ENCODE measurements around the gene FAM81A.
A peak's percentile ranks its signal among the peaks of the same experiment; 100 is the strongest.
"Not testable (repeated sequence)": the region's sequence is repeated elsewhere in the genome, so short reads cannot be mapped to it uniquely, and the experiment has no call there.

FAM81A gene

GRCh38 chr15:59437817-59438624 lies at the start of gene FAM81A:
FAM81A (plus strand) TSS chr15:59438186; CDS start chr15:59458627, 20,441 bp downstream.
- peak; percentile 79 to 88 for DNase-seq

GRCh38 chr15:59388670-59389069 lies 49.3 kb upstream of the FAM81A start:
- no peak for DNase-seq

DNA sequence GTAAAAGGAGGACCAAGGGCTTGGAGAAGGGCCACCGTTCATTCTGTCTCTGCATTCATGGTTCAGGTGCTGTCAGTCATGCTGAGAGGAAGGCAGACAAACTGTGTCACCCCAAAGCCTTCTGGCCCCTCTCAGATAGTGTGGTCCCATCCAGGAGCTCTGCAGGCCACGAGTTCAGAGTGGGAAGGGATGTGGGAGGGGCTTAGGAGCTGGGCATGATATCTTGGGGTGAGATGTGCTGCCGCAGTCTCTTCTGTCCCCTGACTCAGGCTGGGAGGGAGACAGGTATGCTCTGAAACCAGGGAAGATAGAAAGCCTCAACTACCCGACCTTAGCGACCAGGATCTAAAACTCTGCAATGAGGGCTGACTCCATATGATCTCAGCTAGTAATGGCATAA lies 45.7 kb upstream of the FAM81A start:
- DNase-seq: no peak

GRCh38 chr15:59394166-59394661 lies 43.8 kb upstream of the FAM81A start:
- DNase-seq: no peak

DNA sequence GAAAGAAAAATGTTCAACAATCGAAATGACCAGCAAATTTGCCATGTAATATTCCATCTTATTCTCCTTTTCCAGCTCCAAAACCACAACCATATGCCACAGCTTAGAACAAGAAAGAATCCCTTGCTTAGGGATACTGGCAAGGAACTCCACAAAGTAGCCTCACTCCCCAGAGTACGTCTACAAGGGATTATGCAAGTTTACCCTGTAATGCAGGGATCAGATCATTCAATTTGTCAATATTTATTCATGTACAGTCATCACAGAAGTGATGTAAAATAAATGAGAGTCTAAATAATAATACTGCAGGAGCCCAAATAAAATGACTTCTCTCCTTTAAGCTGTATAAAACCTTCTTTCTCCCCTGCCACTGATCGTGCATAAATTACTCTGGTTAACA lies 41.8 kb upstream of the FAM81A start:
- no peak for DNase-seq

GRCh38 chr15:59396679-59397078 lies 41.3 kb upstream of the FAM81A start:
- DNase-seq: no peak

DNA sequence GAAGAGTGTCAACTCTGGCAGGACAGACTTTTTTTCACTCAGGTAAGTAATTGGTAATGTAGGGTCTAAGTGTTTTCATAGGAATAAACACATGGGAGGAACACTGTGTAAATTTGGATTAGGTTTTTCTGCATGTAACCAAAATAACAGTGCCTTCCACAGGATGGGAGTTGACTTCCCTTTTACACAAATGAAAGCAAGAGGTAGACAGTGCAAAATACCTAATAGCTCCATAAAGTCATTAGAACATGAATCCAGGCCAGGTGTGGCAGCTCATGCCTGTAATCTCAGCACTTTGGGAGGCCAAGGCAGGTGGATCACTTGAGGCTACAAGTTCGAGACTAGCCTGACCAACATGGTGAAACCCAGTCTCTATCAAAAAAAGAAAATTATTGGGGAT lies 39.8 kb upstream of the FAM81A start:
- no peak for DNase-seq

- DNase-seq: no peak
Measured at GRCh38 chr15:59399465-59400102, 38.4 kb upstream of the FAM81A start.

DNA sequence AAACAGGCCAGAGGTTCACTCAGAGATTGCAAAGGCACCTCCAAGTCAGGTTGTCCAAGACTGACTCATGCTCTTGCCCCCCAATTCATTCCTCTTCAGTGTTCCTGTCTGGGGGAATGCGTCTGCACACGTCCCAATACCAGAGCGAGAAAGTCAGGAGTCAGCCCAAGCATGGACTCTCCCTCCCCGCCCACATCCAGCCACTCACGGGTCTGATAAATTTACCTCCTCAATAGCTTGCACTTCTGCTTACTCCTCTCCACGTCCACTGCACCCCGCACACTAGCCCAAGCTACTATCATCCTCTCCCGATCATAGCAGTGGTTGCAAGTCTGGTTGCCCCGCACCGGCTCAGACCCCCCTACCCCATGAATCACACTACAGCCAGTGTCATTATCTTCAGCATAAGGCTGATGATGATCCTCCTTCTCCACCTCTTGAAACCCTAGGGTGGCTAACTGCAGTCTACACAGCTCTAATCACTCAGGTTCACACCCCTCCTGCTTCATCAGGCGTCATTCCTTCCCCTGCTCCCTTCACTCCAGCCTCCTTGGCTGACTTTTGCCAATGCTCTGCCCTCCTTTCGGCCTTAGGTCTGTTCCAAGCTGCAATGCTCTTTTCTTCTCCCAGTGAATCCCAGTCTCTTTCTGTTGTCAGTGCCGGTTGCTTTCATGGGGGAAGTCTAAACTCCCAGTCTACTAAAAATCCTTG lies 37.7 kb upstream of the FAM81A start:
- DNase-seq: no peak

DNA sequence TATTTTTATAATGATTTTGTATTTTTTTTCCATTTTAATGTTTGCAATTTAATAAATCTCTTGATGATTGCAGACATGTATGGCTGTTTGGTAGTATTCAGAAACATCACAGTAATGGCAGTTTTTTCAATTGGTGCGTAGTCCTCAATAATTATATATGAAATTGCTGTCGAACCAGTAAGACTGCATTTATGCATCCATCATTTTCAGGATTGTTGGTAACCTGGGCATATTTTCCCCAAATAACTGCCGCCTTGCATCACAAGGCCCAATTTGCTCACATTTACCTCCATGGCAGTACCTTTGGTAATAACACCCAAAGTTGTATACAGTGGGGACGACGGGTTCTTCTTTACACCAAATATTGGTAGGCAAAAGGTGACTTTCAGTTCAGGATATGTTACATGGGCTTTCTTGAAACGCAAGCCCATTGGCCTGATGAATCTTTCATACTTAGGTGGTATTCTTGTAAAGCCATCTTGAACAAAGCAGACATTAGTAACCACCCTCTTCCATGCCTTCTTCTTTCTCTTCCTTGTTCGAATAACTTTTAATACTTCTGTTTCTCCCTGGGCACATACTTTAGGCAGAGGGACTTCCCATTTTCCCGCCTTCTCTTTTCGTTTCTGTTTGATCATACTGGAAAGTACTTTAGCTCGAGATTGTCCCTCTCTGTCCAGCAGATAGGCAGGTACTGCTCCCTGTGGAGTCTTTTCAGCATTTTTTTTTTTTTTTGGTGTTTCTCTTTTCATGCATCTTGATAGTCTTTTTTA lies 36.7 kb upstream of the FAM81A start:
- not testable (repeated sequence) for DNase-seq

- no peak for DNase-seq
Measured at GRCh38 chr15:59401824-59402569, 36.0 kb upstream of the FAM81A start.

GRCh38 chr15:59405079-59405478 lies 32.9 kb upstream of the FAM81A start:
- DNase-seq: no peak

- DNase-seq: no peak
Measured at GRCh38 chr15:59406446-59406845, 31.5 kb upstream of the FAM81A start.

DNA sequence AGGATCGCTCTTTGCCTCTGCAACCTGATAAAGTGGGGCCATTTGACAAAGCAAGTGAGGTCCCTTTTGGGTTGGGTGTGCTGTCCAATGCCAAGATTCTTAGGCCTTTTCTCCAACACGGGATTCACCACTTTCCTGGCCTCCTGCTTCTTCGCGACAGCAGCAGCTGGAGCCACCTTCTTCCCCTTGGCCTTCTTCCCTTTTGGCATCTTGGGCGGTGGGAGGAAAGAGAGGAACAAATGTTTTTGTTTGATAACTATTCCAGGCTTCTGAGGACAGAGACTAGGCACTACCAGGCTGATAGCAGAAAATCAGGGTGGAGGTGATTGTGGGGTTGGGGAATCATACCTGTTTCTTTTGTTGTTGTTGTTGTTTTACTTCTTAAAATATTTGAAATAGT lies 30.0 kb upstream of the FAM81A start:
- DNase-seq: no peak

DNA sequence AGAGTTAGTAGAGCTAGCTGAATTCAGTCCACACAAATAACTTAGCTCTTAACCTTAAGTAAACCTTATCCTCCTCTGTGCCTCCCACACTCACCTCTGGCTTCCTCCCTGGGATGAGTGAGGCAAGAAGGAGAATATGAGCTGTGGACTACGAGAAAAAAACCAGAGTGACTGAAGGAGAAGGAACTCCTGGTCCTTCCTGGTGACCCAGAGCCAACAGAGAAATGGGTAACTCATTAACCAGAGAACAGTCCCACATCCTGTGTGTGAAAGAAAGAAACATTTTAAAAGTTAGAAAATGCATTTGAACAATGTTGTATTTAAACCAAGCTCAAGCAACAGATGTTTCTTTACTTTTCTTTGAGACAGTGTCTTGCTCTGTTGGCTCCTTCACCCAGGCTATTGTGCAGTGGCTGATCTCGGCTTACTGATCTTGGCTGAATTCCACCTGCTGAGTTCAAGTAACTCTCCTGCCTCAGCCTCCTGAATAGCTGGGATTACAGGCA lies 27.5 kb upstream of the FAM81A start:
- no peak for DNase-seq

DNA sequence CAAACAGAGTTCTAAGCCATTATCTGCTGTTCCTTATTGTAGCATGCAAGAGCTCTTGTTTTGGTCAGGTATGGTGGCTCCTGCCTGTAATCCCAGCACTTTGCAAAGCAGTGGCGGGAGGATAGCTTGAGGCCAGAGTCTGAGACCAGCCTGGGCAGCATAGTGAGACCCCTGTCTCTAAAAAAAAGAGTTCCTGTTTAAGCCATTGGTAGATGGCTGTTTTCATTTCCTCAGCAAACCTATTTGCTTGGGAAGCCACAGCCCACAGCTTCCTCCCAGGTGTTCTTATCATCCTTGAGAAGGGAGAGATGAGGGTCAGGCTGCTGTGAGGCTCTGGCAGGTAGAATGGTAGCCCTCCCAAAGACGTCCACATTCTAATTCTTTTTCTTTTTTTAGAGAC lies 24.4 kb upstream of the FAM81A start:
- DNase-seq: no peak

DNA sequence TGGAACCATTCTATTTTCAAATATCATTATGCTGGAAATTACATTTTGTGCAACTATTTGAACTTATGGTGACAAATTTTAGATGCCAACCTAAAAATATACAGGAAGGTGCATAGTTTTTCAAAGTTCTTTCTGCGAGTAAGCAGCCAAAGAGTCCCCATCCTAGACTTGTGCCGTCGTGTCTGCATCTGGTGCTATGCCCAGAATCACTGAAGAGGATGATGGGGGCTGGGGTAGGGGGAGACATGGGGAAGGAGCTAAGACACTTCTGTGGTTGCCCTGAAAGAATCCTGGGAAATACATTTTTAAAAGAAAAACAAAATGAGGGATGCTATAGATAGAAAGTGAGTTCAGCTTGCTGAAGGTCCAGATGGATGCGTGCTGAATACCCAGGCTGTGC lies 21.2 kb upstream of the FAM81A start:
- no peak for DNase-seq

- DNase-seq: no peak
Measured at GRCh38 chr15:59419170-59419569, 18.8 kb upstream of the FAM81A start.

- DNase-seq: no peak
Measured at GRCh38 chr15:59420108-59420507, 17.9 kb upstream of the FAM81A start.

- no peak for DNase-seq
Measured at GRCh38 chr15:59420986-59421618, 16.9 kb upstream of the FAM81A start.

GRCh38 chr15:59424616-59425015 lies 13.4 kb upstream of the FAM81A start:
- DNase-seq: no peak
